Prostate gland (tissue), 2 donors: ENCODE data around the gene LRRC74A.

Source experiments
- CTCF ChIP-seq, 4 experiments: fragments of 200-600 bp in 2 of 4; fragments of 450-650 bp in 2 of 4; sonication (generic) in 2 of 4; IDR thresholded peaks; 1 replicate in 3 of 4; 2 replicates in 1 of 4; pipeline ENCODE4 v1.5.1; 2016 to 2019; ENCODE audit warnings: antibody characterized with exemption in 4 of 4, mild to moderate bottlenecking in 2 of 4, moderate library complexity in 2 of 4
- POLR2A ChIP-seq: fragments of 450-650 bp; IDR thresholded peaks from one replicate; pipeline ENCODE4 v1.6.1; 2016; ENCODE audit warnings: antibody characterized with exemption, mild to moderate bottlenecking

- TF ChIP-seq CTCF (IDR thresholded peaks at IDR 0.05) (no peak), POLR2A (no peak)
Measured at GRCh38 chr14:76836029-76836630, 9.9 kb downstream of the LRRC74A start.
